AG10803 (cell line): ENCODE data around the gene MIOS.

Source experiments
- DNase-seq: peaks from one replicate; pipeline ENCODE4 v3.0.0; 2010; ENCODE audit warnings: low read depth
- H3K4me3 ChIP-seq: 2 replicates; pipeline ENCODE4 v1.5.1; 2011; ENCODE audit warnings: mild to moderate bottlenecking, low read length, control low read depth
- CTCF ChIP-seq: conservative IDR thresholded peaks from 2 replicates; pipeline ENCODE4 v1.5.1; 2011; ENCODE audit warnings: mild to moderate bottlenecking, low read length, control low read depth, inconsistent platforms

MIOS gene

GRCh38 chr7:7539152-7539551 lies 27.5 kb upstream of the MIOS start:
- H3K4me3 ChIP-seq: no peak overlapping the region
- DNase-seq: no peak
- no peak for TF ChIP-seq CTCF

GRCh38 chr7:7539711-7540110 lies 27.0 kb upstream of the MIOS start:
- no peak overlapping the region for H3K4me3 ChIP-seq
- TF ChIP-seq CTCF: no peak
- no peak for DNase-seq

GRCh38 chr7:7542251-7542835 lies 24.3 kb upstream of the MIOS start:
- no peak for DNase-seq
- TF ChIP-seq CTCF: no peak
- no peak overlapping the region for H3K4me3 ChIP-seq

DNA sequence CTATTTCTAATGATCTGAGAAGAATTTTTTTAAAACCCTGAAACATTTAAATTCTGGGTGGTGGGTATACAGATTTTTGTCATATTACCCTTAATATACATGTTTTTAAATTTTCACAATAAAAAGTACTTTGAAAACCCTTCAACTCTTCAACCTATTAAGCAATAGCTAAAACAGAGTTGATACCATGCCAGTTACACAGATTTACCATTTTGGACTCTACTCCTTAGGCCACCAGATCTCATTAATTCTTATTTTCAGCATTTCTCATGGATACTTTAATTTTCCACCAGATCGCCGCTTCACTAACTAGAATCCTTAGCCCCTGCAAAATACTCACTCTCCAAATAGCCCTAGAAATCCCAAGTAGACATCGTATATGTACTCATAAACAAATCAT lies 18.3 kb upstream of the MIOS start:
- TF ChIP-seq CTCF: no peak
- no peak overlapping the region for H3K4me3 ChIP-seq
- DNase-seq: no peak

GRCh38 chr7:7550663-7551062 lies 16.0 kb upstream of the MIOS start:
- no peak overlapping the region for H3K4me3 ChIP-seq
- DNase-seq: no peak

GRCh38 chr7:7552199-7552598 lies 14.5 kb upstream of the MIOS start:
- no peak for TF ChIP-seq CTCF
- H3K4me3 ChIP-seq: no peak overlapping the region
- no peak for DNase-seq

More at GRCh38 chr7:7550663-7551062, 16.0 kb upstream of the MIOS start:
- TF ChIP-seq CTCF: no peak

- DNase-seq: peak; percentile 18
- H3K4me3 ChIP-seq: no peak overlapping the region
- TF ChIP-seq CTCF: no peak
Observed at GRCh38 chr7:7553386-7553785, 13.3 kb upstream of the MIOS start.
